Smooth muscle cell (in vitro differentiated cells): ENCODE data around the gene CLCN5. TPM values are rescaled to one million over a fixed set of nuclear protein-coding genes. Genes with fewer than 3 reads are reported as not detected.

Source experiments
- DNase-seq: peaks from one replicate; lab custom pipeline; 2025; ENCODE audit not compliant: unreplicated experiment; lab: John Stamatoyannopoulos, UW
- H2AFZ ChIP-seq: fragments of 200-600 bp; sonication (generic); 2 replicates; pipeline ENCODE4 v1.6.0; 2016; ENCODE audit warnings: antibody characterized with exemption, low read depth, mild to moderate bottlenecking
- H3F3A ChIP-seq: fragments of 200-600 bp; sonication (generic); 2 replicates; pipeline ENCODE4 v1.6.0; 2017; ENCODE audit warnings: antibody characterized with exemption, low read depth
- H3K27ac ChIP-seq: fragments of 200-600 bp; sonication (generic); 2 replicates; pipeline ENCODE4 v1.5.1; 2016; ENCODE audit warnings: low read depth, mild to moderate bottlenecking
- H3K27me3 ChIP-seq: fragments of 200-600 bp; sonication (generic); 2 replicates; pipeline ENCODE4 v1.6.1; 2016; ENCODE audit warnings: low read depth, mild to moderate bottlenecking
- H3K36me3 ChIP-seq: fragments of 200-600 bp; sonication (generic); 2 replicates; pipeline ENCODE4 v1.5.1; 2016; ENCODE audit warnings: low read depth
- H3K4me1 ChIP-seq: fragments of 200-600 bp; sonication (generic); 2 replicates; pipeline ENCODE4 v1.5.1; 2016; ENCODE audit warnings: low read depth
- H3K4me2 ChIP-seq: fragments of 200-600 bp; sonication (generic); 2 replicates; pipeline ENCODE4 v1.6.0; 2016; ENCODE audit warnings: mild to moderate bottlenecking
- H3K4me3 ChIP-seq: fragments of 200-600 bp; sonication (generic); 2 replicates; pipeline ENCODE4 v1.5.1; 2016; ENCODE audit warnings: mild to moderate bottlenecking
- H3K79me2 ChIP-seq: fragments of 200-600 bp; sonication (generic); 2 replicates; pipeline ENCODE4 v1.6.0; 2016; ENCODE audit warnings: low read depth, mild to moderate bottlenecking
- H3K9ac ChIP-seq: fragments of 200-600 bp; sonication (generic); 2 replicates; pipeline ENCODE4 v1.6.0; 2016; ENCODE audit warnings: low read depth
- H3K9me3 ChIP-seq: fragments of 200-600 bp; sonication (generic); replicated peaks from 2 replicates; pipeline ENCODE4 v1.5.1; 2016; ENCODE audit warnings: low read depth
- H4K20me1 ChIP-seq: fragments of 200-600 bp; sonication (generic); 2 replicates; pipeline ENCODE4 v1.6.0; 2016; ENCODE audit warnings: low read depth
- CTCF ChIP-seq: fragments of 200-600 bp; sonication (generic); IDR thresholded peaks from 2 replicates; pipeline ENCODE4 v1.5.1; 2017; ENCODE audit warnings: borderline replicate concordance, mild to moderate bottlenecking, antibody characterized with exemption; ENCODE audit not compliant: insufficient read depth, poor library complexity, severe bottlenecking
- WGBS: methylation state at CpG from one replicate; pipeline ENCODE4 v1.1.7; 2016; ENCODE audit warnings: low lambda C conversion rate; 5-methylcytosine and 5-hydroxymethylcytosine counted together
- polyA plus RNA-seq: library from polyadenylated mRNA; unstranded; fragments of >200 nt; fragmentation: Nextera tagmentation; extraction: Ambion mirVana; gene quantifications from 2 replicates; pipeline ENCODE4 v1.2.1, GENCODE V29; 2016
- total RNA-seq: library from RNA; depleted of rRNA; stranded (reverse); fragments of >200 nt; gene quantifications from 2 replicates; pipeline ENCODE4 v1.2.3, GENCODE V29; 2014

Gene CLCN5
- 7.1 and 11.7 TPM in 2 replicates for total RNA-seq
- 1.7 TPM in 2 replicates for polyA plus RNA-seq

DNA sequence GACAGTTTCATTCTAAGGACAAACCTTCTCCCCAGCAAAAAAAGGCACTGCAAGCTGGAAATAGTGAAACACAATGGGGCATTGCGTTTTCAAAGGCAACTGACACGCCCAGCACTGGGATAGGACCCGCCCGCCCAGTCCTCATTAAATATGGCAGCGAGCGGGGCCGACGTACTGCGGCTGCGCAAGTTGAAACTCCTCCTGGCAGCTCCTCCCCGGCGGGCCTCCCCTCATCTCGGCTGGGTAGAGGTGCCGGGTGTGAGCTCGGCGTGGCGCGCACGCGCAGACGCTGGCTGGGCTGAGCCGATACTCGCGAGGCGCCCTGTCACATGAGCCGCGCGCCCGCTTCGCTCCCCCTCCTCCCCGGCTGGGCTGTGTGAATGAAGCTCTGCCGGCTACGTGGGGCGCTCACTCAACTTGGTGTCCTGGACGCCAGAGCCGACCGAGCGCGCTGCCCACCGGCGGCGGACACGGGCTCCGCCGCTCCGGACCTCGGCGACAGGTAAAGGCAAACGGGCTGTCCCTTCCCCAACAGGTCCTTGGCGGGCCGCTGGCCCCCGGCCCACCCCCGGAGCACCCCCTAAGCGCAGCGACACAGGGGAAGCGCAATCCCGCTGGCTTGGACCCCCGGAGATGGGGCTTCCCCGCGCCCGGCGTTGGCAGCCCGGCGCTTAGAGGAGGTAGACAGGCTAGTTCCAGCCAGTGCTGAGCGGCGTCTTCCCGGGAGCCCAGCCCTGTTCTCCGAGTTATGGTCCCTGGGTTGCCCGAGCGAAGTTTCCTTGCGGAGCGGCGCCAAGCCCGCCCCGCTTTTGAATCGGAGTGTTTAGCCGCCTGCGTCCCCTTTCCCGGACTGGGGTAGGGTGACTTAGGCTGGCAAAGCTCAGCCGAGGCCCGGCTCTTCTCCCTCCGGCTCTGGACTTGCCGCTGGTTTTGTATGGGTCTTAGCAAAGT, at the start of gene CLCN5:
Gene CLCN5, plus strand, starts transcription at position 306 of the 951 bp plus-strand sequence. CDS start 2,703 bp downstream, outside the sequence.
- H4K20me1 ChIP-seq, result no peaks in the 10 kb centered on the region
- 41% methylated on average over 76 of the region's 83 CpGs for WGBS
- H3K79me2 ChIP-seq, result no peaks in the 10 kb centered on the region
- peak within 1 kb of the TSS; percentile 73 for H3K27ac ChIP-seq
- peak within 1 kb of the TSS; percentile 89 for H3K4me2 ChIP-seq
- no peaks in the 10 kb centered on the region for H3K4me1 ChIP-seq
- H3K36me3 ChIP-seq, result no peaks in the 10 kb centered on the region
- peak; percentile 77 for DNase-seq
- TF ChIP-seq CTCF, result no peak
- H3K4me3 ChIP-seq, result peak within 1 kb of the TSS; percentile 79
- no peaks in the 10 kb centered on the region for H3F3A ChIP-seq
- peak within 1 kb of the TSS; percentile 87 for H3K9ac ChIP-seq
- peak within 1 kb of the TSS; percentile 97 for H2AFZ ChIP-seq
- H3K9me3 ChIP-seq, result no peaks in the 10 kb centered on the region
- H3K27me3 ChIP-seq, result no peaks in the 10 kb centered on the region

- WGBS, result 28% methylated on average over 3 of the region's 3 CpGs
- Histone ChIP-seq H3K9me3 (no peaks in the 10 kb centered on the region), H2AFZ (no peak overlapping the region), H3K27ac (no peak overlapping the region), H3K9ac (no peak overlapping the region), H3K4me3 (no peak overlapping the region), H3K4me1 (no peaks in the 10 kb centered on the region), H3K36me3 (no peaks in the 10 kb centered on the region), H3K79me2 (no peaks in the 10 kb centered on the region), H3K27me3 (no peaks in the 10 kb centered on the region), H3K4me2 (no peak overlapping the region), H4K20me1 (no peaks in the 10 kb centered on the region), H3F3A (no peaks in the 10 kb centered on the region)
- TF ChIP-seq CTCF, result peak; percentile 31
- DNase-seq, result no peak
Measured at GRCh38 chrX:49876750-49877149, 45.6 kb upstream of the CLCN5 start.

DNA sequence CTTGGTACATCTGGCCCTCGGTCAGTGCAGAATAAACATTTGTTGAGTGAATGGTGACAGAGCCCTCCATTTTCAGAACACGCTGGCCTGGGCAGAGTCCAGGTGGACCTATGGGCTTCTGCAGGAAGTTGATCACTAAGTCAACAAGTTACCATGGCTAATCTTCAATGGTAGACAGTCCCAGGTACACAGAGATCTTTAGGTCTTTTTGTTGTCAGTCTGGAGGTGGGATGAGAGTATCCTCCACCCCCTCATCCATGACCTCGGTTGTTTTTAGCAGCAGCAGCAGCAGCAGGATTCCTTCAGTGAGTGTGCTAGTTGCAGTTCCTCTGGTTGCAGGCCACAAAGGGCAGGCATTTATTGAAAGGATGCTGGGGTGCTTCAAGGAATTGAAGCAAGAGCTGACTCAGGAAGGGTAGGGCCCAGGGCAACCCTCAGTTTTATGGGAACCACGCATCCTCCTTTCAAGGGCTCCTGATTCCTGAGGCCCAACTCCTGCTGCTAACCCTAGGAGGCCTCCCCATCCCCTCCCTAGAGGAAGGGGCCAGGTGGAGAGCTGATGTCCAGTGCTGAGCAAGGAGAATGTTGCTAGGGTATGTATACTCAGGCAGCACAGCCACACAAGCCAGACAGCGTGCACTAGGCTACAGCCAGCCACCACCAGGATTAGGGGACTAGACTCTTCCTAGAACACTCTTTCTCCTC, 44.8 kb upstream of the CLCN5 start:
- Histone ChIP-seq H3K4me3 (no peak overlapping the region), H3K4me2 (no peak overlapping the region), H3K27me3 (no peaks in the 10 kb centered on the region), H4K20me1 (no peaks in the 10 kb centered on the region), H2AFZ (no peak overlapping the region), H3K9ac (no peak overlapping the region), H3F3A (no peaks in the 10 kb centered on the region), H3K9me3 (no peaks in the 10 kb centered on the region), H3K36me3 (no peaks in the 10 kb centered on the region), H3K27ac (no peak overlapping the region), H3K4me1 (no peaks in the 10 kb centered on the region), H3K79me2 (no peaks in the 10 kb centered on the region)
- no peak for TF ChIP-seq CTCF
- WGBS, result 76% methylated on average over 5 of the region's 5 CpGs
- DNase-seq, result no peak
